ENCODE measurements around the gene DGKE.

DNA sequence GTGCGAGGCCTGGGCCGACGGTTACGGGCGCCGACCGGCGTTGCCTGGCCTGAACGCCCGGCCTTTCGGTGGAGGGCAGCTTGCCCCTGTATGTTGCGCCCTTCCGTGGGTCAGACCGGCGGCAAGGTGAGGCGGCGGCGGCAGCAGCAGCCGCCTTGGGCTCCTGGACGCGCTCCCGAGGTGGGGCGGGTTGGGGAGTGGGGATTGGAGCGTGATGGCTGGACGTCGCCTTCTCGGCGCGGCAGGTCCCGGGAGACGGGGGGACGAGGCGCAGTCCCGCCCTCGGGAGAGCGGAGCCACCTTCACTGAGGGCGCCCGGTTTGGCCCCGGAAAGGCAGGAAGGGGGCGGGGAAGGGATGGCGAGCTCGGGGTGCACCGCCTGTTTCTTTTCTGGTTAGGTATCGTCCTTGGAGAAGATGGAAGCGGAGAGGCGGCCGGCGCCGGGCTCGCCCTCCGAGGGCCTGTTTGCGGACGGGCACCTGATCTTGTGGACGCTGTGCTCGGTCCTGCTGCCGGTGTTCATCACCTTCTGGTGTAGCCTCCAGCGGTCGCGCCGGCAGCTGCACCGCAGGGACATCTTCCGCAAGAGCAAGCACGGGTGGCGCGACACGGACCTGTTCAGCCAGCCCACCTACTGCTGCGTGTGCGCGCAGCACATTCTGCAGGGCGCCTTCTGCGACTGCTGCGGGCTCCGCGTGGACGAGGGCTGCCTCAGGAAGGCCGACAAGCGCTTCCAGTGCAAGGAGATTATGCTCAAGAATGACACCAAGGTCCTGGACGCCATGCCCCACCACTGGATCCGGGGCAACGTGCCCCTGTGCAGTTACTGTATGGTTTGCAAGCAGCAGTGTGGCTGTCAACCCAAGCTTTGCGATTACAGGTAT is 671 bp downstream of the DGKE start:
- TF ChIP-seq, protein P1, sequence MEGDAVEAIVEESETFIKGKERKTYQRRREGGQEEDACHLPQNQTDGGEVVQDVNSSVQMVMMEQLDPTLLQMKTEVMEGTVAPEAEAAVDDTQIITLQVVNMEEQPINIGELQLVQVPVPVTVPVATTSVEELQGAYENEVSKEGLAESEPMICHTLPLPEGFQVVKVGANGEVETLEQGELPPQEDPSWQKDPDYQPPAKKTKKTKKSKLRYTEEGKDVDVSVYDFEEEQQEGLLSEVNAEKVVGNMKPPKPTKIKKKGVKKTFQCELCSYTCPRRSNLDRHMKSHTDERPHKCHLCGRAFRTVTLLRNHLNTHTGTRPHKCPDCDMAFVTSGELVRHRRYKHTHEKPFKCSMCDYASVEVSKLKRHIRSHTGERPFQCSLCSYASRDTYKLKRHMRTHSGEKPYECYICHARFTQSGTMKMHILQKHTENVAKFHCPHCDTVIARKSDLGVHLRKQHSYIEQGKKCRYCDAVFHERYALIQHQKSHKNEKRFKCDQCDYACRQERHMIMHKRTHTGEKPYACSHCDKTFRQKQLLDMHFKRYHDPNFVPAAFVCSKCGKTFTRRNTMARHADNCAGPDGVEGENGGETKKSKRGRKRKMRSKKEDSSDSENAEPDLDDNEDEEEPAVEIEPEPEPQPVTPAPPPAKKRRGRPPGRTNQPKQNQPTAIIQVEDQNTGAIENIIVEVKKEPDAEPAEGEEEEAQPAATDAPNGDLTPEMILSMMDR (IDR thresholded peaks at IDR 0.05): no peak
- no peak for TF ChIP-seq POLR2AphosphoS5 (IDR thresholded peaks at IDR 0.05; ENCODE audit: low read depth, low read length)
- TF ChIP-seq, protein P2, sequence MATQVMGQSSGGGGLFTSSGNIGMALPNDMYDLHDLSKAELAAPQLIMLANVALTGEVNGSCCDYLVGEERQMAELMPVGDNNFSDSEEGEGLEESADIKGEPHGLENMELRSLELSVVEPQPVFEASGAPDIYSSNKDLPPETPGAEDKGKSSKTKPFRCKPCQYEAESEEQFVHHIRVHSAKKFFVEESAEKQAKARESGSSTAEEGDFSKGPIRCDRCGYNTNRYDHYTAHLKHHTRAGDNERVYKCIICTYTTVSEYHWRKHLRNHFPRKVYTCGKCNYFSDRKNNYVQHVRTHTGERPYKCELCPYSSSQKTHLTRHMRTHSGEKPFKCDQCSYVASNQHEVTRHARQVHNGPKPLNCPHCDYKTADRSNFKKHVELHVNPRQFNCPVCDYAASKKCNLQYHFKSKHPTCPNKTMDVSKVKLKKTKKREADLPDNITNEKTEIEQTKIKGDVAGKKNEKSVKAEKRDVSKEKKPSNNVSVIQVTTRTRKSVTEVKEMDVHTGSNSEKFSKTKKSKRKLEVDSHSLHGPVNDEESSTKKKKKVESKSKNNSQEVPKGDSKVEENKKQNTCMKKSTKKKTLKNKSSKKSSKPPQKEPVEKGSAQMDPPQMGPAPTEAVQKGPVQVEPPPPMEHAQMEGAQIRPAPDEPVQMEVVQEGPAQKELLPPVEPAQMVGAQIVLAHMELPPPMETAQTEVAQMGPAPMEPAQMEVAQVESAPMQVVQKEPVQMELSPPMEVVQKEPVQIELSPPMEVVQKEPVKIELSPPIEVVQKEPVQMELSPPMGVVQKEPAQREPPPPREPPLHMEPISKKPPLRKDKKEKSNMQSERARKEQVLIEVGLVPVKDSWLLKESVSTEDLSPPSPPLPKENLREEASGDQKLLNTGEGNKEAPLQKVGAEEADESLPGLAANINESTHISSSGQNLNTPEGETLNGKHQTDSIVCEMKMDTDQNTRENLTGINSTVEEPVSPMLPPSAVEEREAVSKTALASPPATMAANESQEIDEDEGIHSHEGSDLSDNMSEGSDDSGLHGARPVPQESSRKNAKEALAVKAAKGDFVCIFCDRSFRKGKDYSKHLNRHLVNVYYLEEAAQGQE (IDR thresholded peaks at IDR 0.05; ENCODE audit: insufficient read depth in 1 of 2, low read depth in 2 of 2, low read length in 1 of 2): no peak
